TTC549 (cell line): Measurements from ENCODE around the gene ERFL.

Source experiments
- FAIRE-seq: peaks from 2 replicates; lab custom pipeline; 2012; peaks lifted over from hg19 to GRCh38; lab: Jason Lieb, UNC

Gene ERFL

GRCh38 chr19:41895745-41896580 lies 32.3 kb downstream of the ERFL start:
- FAIRE-seq, result no peak

- FAIRE-seq, result no peak
These were observed 33.9 kb downstream of the ERFL start for GRCh38 chr19:41894350-41894749.

GRCh38 chr19:41893899-41894298 lies 34.4 kb downstream of the ERFL start:
- no peak for FAIRE-seq

GRCh38 chr19:41892173-41892902 lies 35.9 kb downstream of the ERFL start:
- FAIRE-seq, result no peak

- FAIRE-seq, result no peak
These were observed 37.3 kb downstream of the ERFL start for GRCh38 chr19:41890936-41891335.

- FAIRE-seq, result no peak
These were observed 38.4 kb downstream of the ERFL start for GRCh38 chr19:41889896-41890295.

GRCh38 chr19:41888926-41889325 lies 39.3 kb downstream of the ERFL start:
- FAIRE-seq, result no peak

GRCh38 chr19:41887711-41888382 lies 40.4 kb downstream of the ERFL start:
- no peak for FAIRE-seq

- no peak for FAIRE-seq
These were observed 41.2 kb downstream of the ERFL start for GRCh38 chr19:41886761-41887710.

GRCh38 chr19:41883821-41884733 lies 44.2 kb downstream of the ERFL start:
- peak; percentile 62 for FAIRE-seq

- FAIRE-seq, result no peak
These were observed 44.8 kb downstream of the ERFL start for GRCh38 chr19:41883463-41883820.

- FAIRE-seq, result no peak
These were observed 45.4 kb downstream of the ERFL start, which contains the start of gene ARHGEF1 for GRCh38 chr19:41882568-41883462. Gene ARHGEF1 (plus strand): TSS chr19:41883184. CDS start chr19:41888083, 4,899 bp downstream.

- no peak for FAIRE-seq
These were observed 47.9 kb downstream of the ERFL start for GRCh38 chr19:41880329-41880708.

- FAIRE-seq, result no peak
These were observed 48.5 kb downstream of the ERFL start for GRCh38 chr19:41879670-41880328.

GRCh38 chr19:41879080-41879479 lies 49.2 kb downstream of the ERFL start:
- no peak for FAIRE-seq

GRCh38 chr19:41877916-41878905 lies 50.0 kb downstream of the ERFL start:
- FAIRE-seq, result no peak

- FAIRE-seq, result no peak
These were observed 51.1 kb downstream of the ERFL start, which contains the start of gene CD79A for GRCh38 chr19:41876847-41877832. Gene CD79A (plus strand): TSS chr19:41877279. CDS start chr19:41877305, 26 bp downstream.
